Hepatocyte (in vitro differentiated cells): ENCODE results near the gene ARSB. TPM values are rescaled to one million over a fixed set of nuclear protein-coding genes. Genes with fewer than 3 reads are reported as not detected.

Experiments
- DNase-seq: peaks from one replicate; pipeline ENCODE4 v3.0.0-alpha.2; 2016; ENCODE audit warnings: low spot score
- H2AFZ ChIP-seq: fragments of 200-600 bp; sonication (generic); 2 replicates; pipeline ENCODE4 v1.6.0; 2016; ENCODE audit warnings: antibody characterized with exemption, mild to moderate bottlenecking
- H3K27ac ChIP-seq: fragments of 200-600 bp; sonication (generic); 2 replicates; pipeline ENCODE4 v1.5.1; 2016; ENCODE audit warnings: mild to moderate bottlenecking
- H3K27me3 ChIP-seq: fragments of 200-600 bp; sonication (generic); 2 replicates; pipeline ENCODE4 v1.6.1; 2016
- H3K36me3 ChIP-seq: fragments of 200-600 bp; sonication (generic); replicated peaks from 2 replicates; pipeline ENCODE4 v1.5.1; 2016; ENCODE audit warnings: low read depth; ENCODE audit not compliant: insufficient read depth
- H3K4me1 ChIP-seq: fragments of 200-600 bp; sonication (generic); 2 replicates; pipeline ENCODE4 v1.5.1; 2016; ENCODE audit warnings: mild to moderate bottlenecking, moderate library complexity; ENCODE audit not compliant: insufficient read depth
- H3K4me2 ChIP-seq: fragments of 200-600 bp; sonication (generic); 2 replicates; pipeline ENCODE4 v1.6.0; 2016
- H3K4me3 ChIP-seq: fragments of 200-600 bp; sonication (generic); 2 replicates; pipeline ENCODE4 v1.5.1; 2016; ENCODE audit warnings: mild to moderate bottlenecking
- H3K79me2 ChIP-seq: fragments of 200-600 bp; sonication (generic); 2 replicates; pipeline ENCODE4 v1.6.0; 2017; ENCODE audit warnings: mild to moderate bottlenecking
- H3K9me2 ChIP-seq: fragments of 200-600 bp; sonication (generic); replicated peaks from 2 replicates; pipeline ENCODE4 v1.6.0; 2017; ENCODE audit warnings: mild to moderate bottlenecking; ENCODE audit not compliant: insufficient read depth
- H3K9me3 ChIP-seq: fragments of 200-600 bp; sonication (generic); 2 replicates; pipeline ENCODE4 v1.5.1; 2016; ENCODE audit warnings: low read depth, mild to moderate bottlenecking
- H4K20me1 ChIP-seq: fragments of 200-600 bp; sonication (generic); 2 replicates; pipeline ENCODE4 v1.6.0; 2016; ENCODE audit warnings: mild to moderate bottlenecking; ENCODE audit not compliant: insufficient read depth, poor library complexity, severe bottlenecking
- EZH2 ChIP-seq: fragments of 200-600 bp; sonication (generic); IDR thresholded peaks from 2 replicates; pipeline ENCODE4 v1.6.1; 2016; ENCODE audit warnings: antibody characterized with exemption, mild to moderate bottlenecking, borderline replicate concordance
- EZH2phosphoT487 ChIP-seq: fragments of 200-600 bp; sonication (generic); IDR thresholded peaks from one replicate; pipeline ENCODE4 v1.6.1; 2018; ENCODE audit warnings: antibody characterized with exemption, mild to moderate bottlenecking, low read depth, moderate library complexity; ENCODE audit not compliant: unreplicated experiment, severe bottlenecking
- WGBS: methylation state at CpG from one replicate; pipeline ENCODE4 v1.1.6; 2016; ENCODE audit warnings: low lambda C conversion rate; ENCODE audit errors: missing lambda C conversion rate; 5-methylcytosine and 5-hydroxymethylcytosine counted together
- polyA plus RNA-seq: library from polyadenylated mRNA; unstranded; fragments of >200 nt; fragmentation: Nextera tagmentation; extraction: Ambion mirVana; gene quantifications from 2 replicates; pipeline ENCODE4 v1.2.1, GENCODE V29; 2016
- total RNA-seq: library from RNA; depleted of rRNA; stranded (reverse); fragments of >200 nt; gene quantifications from 2 replicates; pipeline ENCODE4 v1.2.3, GENCODE V29; 2014
- TF ChIP-seq, protein P1 (sequence below): fragments of 200-600 bp; sonication (generic); IDR thresholded peaks from 2 replicates; pipeline ENCODE4 v1.5.1; 2016; ENCODE audit warnings: antibody characterized with exemption, mild to moderate bottlenecking; ENCODE audit not compliant: poor library complexity

The ARSB gene
- total and polyA plus RNA-seq, 2 experiments from 2014 or later = 13.5 to 19.8 TPM

DNA sequence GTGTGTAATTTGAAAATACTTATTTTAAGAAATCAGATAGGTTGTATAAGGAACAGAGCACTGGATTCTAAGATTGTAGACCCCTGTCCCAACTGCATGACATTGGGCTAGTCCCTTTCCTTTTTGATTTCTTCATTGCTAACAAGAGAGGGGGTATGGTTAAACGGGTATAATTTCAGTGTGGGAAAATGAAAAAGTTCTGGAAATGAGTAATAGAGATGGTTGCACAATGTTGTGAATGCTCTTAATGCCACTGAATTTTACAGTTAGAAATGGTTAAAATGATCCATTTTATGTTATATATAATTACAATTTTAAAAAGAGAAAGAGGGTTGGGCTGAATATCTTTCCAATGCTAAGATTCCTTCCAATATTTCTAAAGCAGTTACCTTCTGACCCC is 233.2 kb downstream of the ARSB start:
- H3K4me1 ChIP-seq = peaks cover 3% of the 10 kb centered on the region
- 92% methylated on average over 1 of the region's 1 CpG for WGBS

DNA sequence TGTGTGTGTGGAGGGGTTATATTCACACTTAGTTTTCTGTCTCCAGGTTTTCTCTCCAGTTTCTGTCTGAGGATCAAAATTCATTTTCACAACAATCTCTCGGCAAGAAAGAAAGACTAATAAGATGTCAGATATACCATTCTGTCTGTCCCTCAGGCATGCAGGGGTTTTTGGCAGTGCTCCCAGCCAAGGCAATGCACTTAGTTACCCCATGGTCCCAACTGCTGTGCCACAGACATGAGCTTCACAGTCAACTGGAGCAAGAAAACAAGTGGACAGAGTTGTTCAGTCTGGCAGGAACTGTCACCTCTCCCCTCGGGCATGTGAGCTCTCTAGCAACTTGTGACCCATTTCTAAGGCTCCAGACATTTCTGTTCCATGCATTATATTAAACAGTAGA is 234.8 kb downstream of the ARSB start:
- TF ChIP-seq EZH2 (no peak), EZH2phosphoT487 (no peak)
- TF ChIP-seq, protein P1, sequence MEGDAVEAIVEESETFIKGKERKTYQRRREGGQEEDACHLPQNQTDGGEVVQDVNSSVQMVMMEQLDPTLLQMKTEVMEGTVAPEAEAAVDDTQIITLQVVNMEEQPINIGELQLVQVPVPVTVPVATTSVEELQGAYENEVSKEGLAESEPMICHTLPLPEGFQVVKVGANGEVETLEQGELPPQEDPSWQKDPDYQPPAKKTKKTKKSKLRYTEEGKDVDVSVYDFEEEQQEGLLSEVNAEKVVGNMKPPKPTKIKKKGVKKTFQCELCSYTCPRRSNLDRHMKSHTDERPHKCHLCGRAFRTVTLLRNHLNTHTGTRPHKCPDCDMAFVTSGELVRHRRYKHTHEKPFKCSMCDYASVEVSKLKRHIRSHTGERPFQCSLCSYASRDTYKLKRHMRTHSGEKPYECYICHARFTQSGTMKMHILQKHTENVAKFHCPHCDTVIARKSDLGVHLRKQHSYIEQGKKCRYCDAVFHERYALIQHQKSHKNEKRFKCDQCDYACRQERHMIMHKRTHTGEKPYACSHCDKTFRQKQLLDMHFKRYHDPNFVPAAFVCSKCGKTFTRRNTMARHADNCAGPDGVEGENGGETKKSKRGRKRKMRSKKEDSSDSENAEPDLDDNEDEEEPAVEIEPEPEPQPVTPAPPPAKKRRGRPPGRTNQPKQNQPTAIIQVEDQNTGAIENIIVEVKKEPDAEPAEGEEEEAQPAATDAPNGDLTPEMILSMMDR = no peak
- Histone ChIP-seq H3K9me3 (no peaks in the 10 kb centered on the region), H3K27ac (no peak overlapping the region), H3K4me3 (no peak overlapping the region), H3K36me3 (no peaks in the 10 kb centered on the region), H3K79me2 (no peaks in the 10 kb centered on the region), H4K20me1 (no peaks in the 10 kb centered on the region), H2AFZ (no peak overlapping the region), H3K4me1 (no peaks in the 10 kb centered on the region), H3K9me2 (no peaks in the 10 kb centered on the region), H3K4me2 (no peak overlapping the region), H3K27me3 (no peaks in the 10 kb centered on the region)
- DNase-seq = no peak
- 72% methylated on average over 2 of the region's 2 CpGs for WGBS

More for the DNA sequence above, 233.2 kb downstream of the ARSB start:
- no peak overlapping the region for H3K4me3 ChIP-seq
- no peaks in the 10 kb centered on the region for H4K20me1 ChIP-seq
- H3K79me2 ChIP-seq = no peaks in the 10 kb centered on the region
- H3K9me2 ChIP-seq = no peaks in the 10 kb centered on the region
- no peaks in the 10 kb centered on the region for H3K9me3 ChIP-seq
- no peak overlapping the region for H3K4me2 ChIP-seq
- H3K36me3 ChIP-seq = no peaks in the 10 kb centered on the region
- no peak overlapping the region for H3K27ac ChIP-seq
- DNase-seq = no peak
- no peaks in the 10 kb centered on the region for H3K27me3 ChIP-seq
- TF ChIP-seq EZH2phosphoT487 (no peak), EZH2 (no peak)
- TF ChIP-seq, protein P1 = no peak
- no peak overlapping the region for H2AFZ ChIP-seq

DNA sequence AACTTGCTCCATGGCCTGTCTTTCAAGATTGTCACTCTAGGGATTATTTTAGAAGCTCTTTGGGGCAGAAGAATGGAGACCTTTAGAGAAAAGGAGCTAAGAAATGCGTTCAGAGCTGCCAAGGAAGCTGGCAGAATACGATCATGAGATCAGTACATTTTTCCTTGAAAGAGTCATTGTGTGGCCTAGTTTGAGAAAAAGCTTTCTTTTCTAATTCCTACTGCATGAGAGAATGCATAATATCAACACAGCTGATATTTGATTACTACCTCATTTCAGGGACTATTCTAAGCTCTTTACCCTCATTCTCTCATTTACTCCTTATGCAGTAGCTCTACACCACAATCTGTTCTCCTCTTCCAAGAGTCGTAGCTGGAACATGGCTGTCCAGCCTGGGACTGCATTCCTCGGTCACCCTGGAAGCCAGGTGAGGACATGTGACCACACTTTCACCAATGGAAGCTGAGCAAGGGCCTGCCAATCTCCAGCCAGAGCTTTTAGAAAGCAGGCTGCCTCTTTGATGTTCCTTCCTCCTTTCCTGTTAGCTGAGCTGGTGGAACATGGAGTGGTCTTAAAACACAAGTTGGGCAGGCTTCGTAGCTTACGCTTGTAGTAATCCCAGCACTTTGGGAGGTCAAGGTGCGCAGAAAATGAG is 237.3 kb downstream of the ARSB start:
- Histone ChIP-seq H3K36me3 (no peaks in the 10 kb centered on the region), H3K27ac (peak overlapping the region; percentile 31), H3K4me2 (no peak overlapping the region), H3K27me3 (no peaks in the 10 kb centered on the region), H3K4me3 (no peak overlapping the region), H2AFZ (no peak overlapping the region), H3K79me2 (no peaks in the 10 kb centered on the region), H3K9me2 (no peaks in the 10 kb centered on the region), H4K20me1 (no peaks in the 10 kb centered on the region), H3K9me3 (no peaks in the 10 kb centered on the region), H3K4me1 (no peaks in the 10 kb centered on the region)
- no peak for DNase-seq
- TF ChIP-seq EZH2 (no peak), EZH2phosphoT487 (no peak)
- TF ChIP-seq, protein P1 = no peak
- 85% methylated on average over 7 of the region's 7 CpGs for WGBS

DNA sequence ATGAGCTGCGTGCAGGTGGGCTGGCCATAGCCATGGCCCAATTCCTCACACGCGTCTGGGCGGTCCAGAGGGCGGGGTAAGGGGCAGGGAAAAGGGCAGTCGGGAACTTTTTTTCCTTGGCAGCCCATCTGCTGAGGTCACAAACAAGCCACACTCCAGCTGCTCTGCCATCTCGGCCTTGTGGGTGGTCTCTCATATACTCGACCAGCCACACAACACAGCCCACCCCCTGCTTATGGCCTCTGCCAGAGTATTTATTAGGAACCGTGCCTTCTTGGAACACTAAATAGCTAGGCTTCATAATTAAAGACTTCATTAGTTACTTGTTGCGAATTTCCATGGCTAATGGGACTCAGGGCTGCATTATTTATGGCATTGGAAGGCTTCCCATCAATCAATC is 238.1 kb downstream of the ARSB start:
- no peak for TF ChIP-seq EZH2phosphoT487
- TF ChIP-seq, protein P1 = no peak
- no peak for TF ChIP-seq EZH2
- Histone ChIP-seq H2AFZ (no peak overlapping the region), H3K4me1 (no peaks in the 10 kb centered on the region), H3K79me2 (no peaks in the 10 kb centered on the region), H4K20me1 (no peaks in the 10 kb centered on the region), H3K36me3 (no peaks in the 10 kb centered on the region), H3K4me3 (no peak overlapping the region), H3K27me3 (no peaks in the 10 kb centered on the region), H3K27ac (peak overlapping the region; percentile 31), H3K4me2 (no peak overlapping the region), H3K9me2 (no peaks in the 10 kb centered on the region), H3K9me3 (no peaks in the 10 kb centered on the region)
- DNase-seq = no peak
- WGBS = 82% methylated on average over 10 of the region's 10 CpGs
